Mesenteric fat pad (tissue), 1 donor: ENCODE measurements around the gene VAMP2. TPM values are rescaled to one million over a fixed set of nuclear protein-coding genes. Genes with fewer than 3 reads are reported as not detected.
A peak's percentile ranks its signal among the peaks of the same experiment; 100 is the strongest.

Experiments used
- DNase-seq: peaks from one replicate; pipeline ENCODE4 v3.0.0-alpha.2; 2020; ENCODE audit warnings: low spot score
- total RNA-seq: library from RNA; stranded (reverse); fragmentation: NEBNext Ultra II Directional; extraction: Animal tissue kit (Norgen Biotek cat#: 25700); gene quantifications from one replicate; pipeline ENCODE4 v1.2.1, GENCODE V29; 2021
- donor health status: DM: yes; HTN: yes; CAD: no.

VAMP2 gene
- total RNA-seq, 1 donor from 2014 or later: 52.4 TPM

- DNase-seq: no peak
Observed at GRCh38 chr17:8155996-8156245, 6.8 kb downstream of the VAMP2 start.

- no peak for DNase-seq
Observed at GRCh38 chr17:8155231-8155995, 7.3 kb downstream of the VAMP2 start.

GRCh38 chr17:8154608-8155155 lies 8.1 kb downstream of the VAMP2 start:
- DNase-seq: no peak

- peak; percentile 100 for DNase-seq
Observed at GRCh38 chr17:8153957-8154607, 8.7 kb downstream of the VAMP2 start.

GRCh38 chr17:8153525-8153956 lies 9.2 kb downstream of the VAMP2 start:
- no peak for DNase-seq

- DNase-seq: no peak
Observed at GRCh38 chr17:8153031-8153451, 9.7 kb downstream of the VAMP2 start.

GRCh38 chr17:8152112-8152775 lies 10.5 kb downstream of the VAMP2 start, which contains the start of gene PER1:
TSS of gene PER1 (minus strand) at chr17:8152404. CDS start at chr17:8150706, 1,698 bp downstream.
- DNase-seq: peak; percentile 99

- DNase-seq: no peak
Observed at GRCh38 chr17:8151641-8152111, 11.1 kb downstream of the VAMP2 start.

- peak; percentile 98 for DNase-seq
Observed at GRCh38 chr17:8151120-8151640, 11.6 kb downstream of the VAMP2 start.

GRCh38 chr17:8150194-8151119 lies 12.3 kb downstream of the VAMP2 start:
- no peak for DNase-seq

GRCh38 chr17:8149419-8150193 lies 13.1 kb downstream of the VAMP2 start:
- DNase-seq: no peak

- DNase-seq: no peak
Observed at GRCh38 chr17:8148560-8148959, 14.2 kb downstream of the VAMP2 start.

- no peak for DNase-seq
Observed at GRCh38 chr17:8147805-8148404, 14.8 kb downstream of the VAMP2 start.

GRCh38 chr17:8147141-8147804 lies 15.5 kb downstream of the VAMP2 start:
- DNase-seq: no peak

- no peak for DNase-seq
Observed at GRCh38 chr17:8146381-8147140, 16.2 kb downstream of the VAMP2 start.

- DNase-seq: no peak
Observed at GRCh38 chr17:8145811-8146210, 16.9 kb downstream of the VAMP2 start.

- DNase-seq: no peak
Observed at GRCh38 chr17:8144401-8145231, 18.1 kb downstream of the VAMP2 start.
